Gastrocnemius medialis (tissue), 4 donors: ENCODE measurements around the gene MRLN. TPM values are rescaled to one million over a fixed set of nuclear protein-coding genes. Genes with fewer than 3 reads are reported as not detected.
"Not testable (repeated sequence)": the region's sequence is repeated elsewhere in the genome, so short reads cannot be mapped to it uniquely, and the experiment has no call there.

Experiments
- ATAC-seq, 2 donors: fragments of 150-250 bp; one replicate each; pipeline ENCODE4 v1.9.1; 2016
- DNase-seq, 2 donors: peaks; one replicate each; pipeline ENCODE4 v3.0.0-alpha.2; 2019
- H3K27ac ChIP-seq, 4 donors: fragments of 200-600 bp; sonication (generic); 1 replicate in 1 of 4; 2 replicates in 3 of 4; pipeline ENCODE4 v1.5.1; 2016 to 2018; ENCODE audit warnings: mild to moderate bottlenecking in 2 of 4, moderate library complexity in 1 of 4
- H3K27me3 ChIP-seq, 3 donors: fragments of 200-600 bp; sonication (generic) in 2 of 3; 1 replicate in 1 of 3; 2 replicates in 2 of 3; pipeline versions ENCODE4 v1.5.1 to v1.6.0; 2016 to 2019; ENCODE audit warnings: mild to moderate bottlenecking in 1 of 3, moderate library complexity in 1 of 3
- H3K36me3 ChIP-seq, 2 donors: fragments of 200-600 bp; sonication (generic) in 1 of 2; one replicate each; pipeline ENCODE4 v1.5.1; 2017 to 2018
- H3K4me1 ChIP-seq, 2 donors: fragments of 200-600 bp; sonication (generic) in 1 of 2; one replicate each; pipeline ENCODE4 v1.5.1; 2016 to 2017; ENCODE audit warnings: mild to moderate bottlenecking in 2 of 2
- H3K4me3 ChIP-seq, 4 donors: fragments of 200-600 bp; sonication (generic) in 3 of 4; 1 replicate in 1 of 4; 2 replicates in 3 of 4; pipeline ENCODE4 v1.5.1; 2016 to 2019; ENCODE audit warnings: mild to moderate bottlenecking in 2 of 4
- H3K9me3 ChIP-seq, 3 donors: fragments of 200-600 bp; sonication (generic) in 2 of 3; 1 replicate in 1 of 3; 2 replicates in 2 of 3; pipeline ENCODE4 v1.5.1; 2016 to 2019
- CTCF ChIP-seq, 5 experiments: fragments of 450-650 bp in 3 of 5; fragments of 200-600 bp in 2 of 5; sonication (generic) in 2 of 5; IDR thresholded peaks in 4 of 5; conservative IDR thresholded peaks in 1 of 5; 1 replicate in 4 of 5; 2 replicates in 1 of 5; pipeline ENCODE4 v1.5.1; 2016 to 2019; ENCODE audit warnings: antibody characterized with exemption in 5 of 5, mild to moderate bottlenecking in 3 of 5, moderate library complexity in 3 of 5
- POLR2A ChIP-seq, 2 donors: fragments of 450-650 bp; IDR thresholded peaks; one replicate each; pipeline ENCODE4 v1.6.1; 2017; ENCODE audit warnings: antibody characterized with exemption in 2 of 2, mild to moderate bottlenecking in 2 of 2, moderate library complexity in 2 of 2
- in situ Hi-C, 4 donors: fragments of 200-750 bp; cut with MboI; loops; one replicate each; pipeline versions ENCODE4 v1.15.0 to v1.8.0; 2017; ENCODE audit warnings: low sequenced_read_pairs in 4 of 4
- intact Hi-C: fragments of 100-400 bp; cut with DNase I; formaldehyde crosslinking; loops from one replicate; pipeline ENCODE4 v1.15.1; 2023; ENCODE audit warnings: low total_unique reads
- total RNA-seq, 4 donors: library from RNA; depleted of rRNA; stranded (reverse); fragments of >200 nt; gene quantifications; one replicate each; pipeline versions ENCODE4 v1.1.0 to v1.2.3, GENCODE V29; 2016

The MRLN gene
- total RNA-seq, 4 donors from 2014 or later: 67.7 to 352 (median 188) TPM

GRCh38 chr10:59752278-59752940 is 846 bp downstream of the MRLN start:
- H3K9me3 ChIP-seq: no peaks in the 10 kb centered on the region
- TF ChIP-seq POLR2A (IDR thresholded peaks at IDR 0.05) (no peak), CTCF (IDR thresholded peaks at IDR 0.05 in 4 of 5, conservative IDR thresholded peaks at IDR 0.05 in 1 of 5) (no peak)
- peak overlapping the region; percentile 40 to 64 (median 63) for H3K4me3 ChIP-seq
- peaks cover 37 to 38% of the 10 kb centered on the region in 2 donors for H3K4me1 ChIP-seq
- DNase-seq (no peak), ATAC-seq (peak; percentile 29 to 57)
- intact Hi-C loops (loop anchor here (2.0 kb wide), 3 partner anchors 44 to 1410 kb away; partner anchors contain the start of gene SLC16A9), in situ Hi-C loops (no loop called here)
- no peaks in the 10 kb centered on the region for H3K27me3 ChIP-seq
- H3K36me3 ChIP-seq: no peaks in the 10 kb centered on the region
- H3K27ac ChIP-seq: peak overlapping the region; percentile 84 to 93 (median 89)

GRCh38 chr10:59750155-59750945 is 2.9 kb downstream of the MRLN start:
- Histone ChIP-seq H3K4me1 (peaks cover 45 to 50% of the 10 kb centered on the region in 2 donors), H3K27me3 (no peaks in the 10 kb centered on the region), H3K9me3 (no peaks in the 10 kb centered on the region), H3K4me3 (peak overlapping the region; percentile 12 to 64 (median 63)), H3K36me3 (no peaks in the 10 kb centered on the region), H3K27ac (peak overlapping the region; percentile 84 to 93 (median 89))
- ATAC-seq: peak in 1 of 2 donors; percentile 14
- TF ChIP-seq POLR2A (IDR thresholded peaks at IDR 0.05) (no peak), CTCF (IDR thresholded peaks at IDR 0.05 in 4 of 5, conservative IDR thresholded peaks at IDR 0.05 in 1 of 5) (no peak)
- DNase-seq: peak in 1 of 2 donors; percentile 40
- in situ Hi-C loops (no loop called here), intact Hi-C loops (no loop called here)

- Histone ChIP-seq H3K9me3 (no peaks in the 10 kb centered on the region), H3K27me3 (no peaks in the 10 kb centered on the region), H3K4me3 (peak overlapping the region in 1 of 4 donors; percentile 62), H3K27ac (peak overlapping the region; percentile 84 to 93 (median 89)), H3K36me3 (no peaks in the 10 kb centered on the region), H3K4me1 (peaks cover 35 to 40% of the 10 kb centered on the region in 2 donors)
- in situ Hi-C loops: no loop called here
- intact Hi-C loops: no loop called here
- TF ChIP-seq CTCF (IDR thresholded peaks at IDR 0.05 in 4 of 5, conservative IDR thresholded peaks at IDR 0.05 in 1 of 5) (no peak), POLR2A (IDR thresholded peaks at IDR 0.05) (no peak)
- DNase-seq: no peak
- no peak for ATAC-seq
These were observed 4.4 kb downstream of the MRLN start for GRCh38 chr10:59748834-59749233.

GRCh38 chr10:59745163-59745650 is 8.0 kb downstream of the MRLN start:
- no peak overlapping the region for H3K4me3 ChIP-seq
- H3K36me3 ChIP-seq: no peaks in the 10 kb centered on the region
- H3K9me3 ChIP-seq: no peaks in the 10 kb centered on the region
- ATAC-seq (no peak), DNase-seq (no peak)
- H3K4me1 ChIP-seq: peaks cover 30 to 35% of the 10 kb centered on the region in 2 donors
- H3K27ac ChIP-seq: peak overlapping the region in 1 of 4 donors; percentile 13
- in situ Hi-C loops: no loop called here
- TF ChIP-seq POLR2A (IDR thresholded peaks at IDR 0.05) (no peak), CTCF (IDR thresholded peaks at IDR 0.05 in 4 of 5, conservative IDR thresholded peaks at IDR 0.05 in 1 of 5) (no peak)
- intact Hi-C loops: no loop called here
- H3K27me3 ChIP-seq: no peaks in the 10 kb centered on the region

GRCh38 chr10:59744762-59745161 is 8.5 kb downstream of the MRLN start:
- H3K9me3 ChIP-seq, ATAC-seq, DNase-seq, H3K27me3 ChIP-seq, H3K4me3 ChIP-seq, H3K36me3 ChIP-seq, intact Hi-C loops, in situ Hi-C loops: not testable (repeated sequence)
- Histone ChIP-seq H3K4me1 (peaks cover 30 to 31% of the 10 kb centered on the region in 2 donors), H3K27ac (peak overlapping the region in 1 of 4 donors; percentile 13)

GRCh38 chr10:59744156-59744555 is 9.1 kb downstream of the MRLN start:
- H3K36me3 ChIP-seq, in situ Hi-C loops, H3K27me3 ChIP-seq, H3K9me3 ChIP-seq, DNase-seq, ATAC-seq, intact Hi-C loops, H3K27ac ChIP-seq, H3K4me3 ChIP-seq: not testable (repeated sequence)
- peaks cover 23 to 25% of the 10 kb centered on the region in 2 donors for H3K4me1 ChIP-seq
